ENCODE results near the gene RNF182. TPM values are rescaled to one million over a fixed set of nuclear protein-coding genes. Genes with fewer than 3 reads are reported as not detected.

The RNF182 gene
- total and polyA plus RNA-seq, 10 of the 15 experiments (the other 5 are each of a cell fraction or from before 2014, with no cell fraction given): not detected

- TF ChIP-seq, protein P1, sequence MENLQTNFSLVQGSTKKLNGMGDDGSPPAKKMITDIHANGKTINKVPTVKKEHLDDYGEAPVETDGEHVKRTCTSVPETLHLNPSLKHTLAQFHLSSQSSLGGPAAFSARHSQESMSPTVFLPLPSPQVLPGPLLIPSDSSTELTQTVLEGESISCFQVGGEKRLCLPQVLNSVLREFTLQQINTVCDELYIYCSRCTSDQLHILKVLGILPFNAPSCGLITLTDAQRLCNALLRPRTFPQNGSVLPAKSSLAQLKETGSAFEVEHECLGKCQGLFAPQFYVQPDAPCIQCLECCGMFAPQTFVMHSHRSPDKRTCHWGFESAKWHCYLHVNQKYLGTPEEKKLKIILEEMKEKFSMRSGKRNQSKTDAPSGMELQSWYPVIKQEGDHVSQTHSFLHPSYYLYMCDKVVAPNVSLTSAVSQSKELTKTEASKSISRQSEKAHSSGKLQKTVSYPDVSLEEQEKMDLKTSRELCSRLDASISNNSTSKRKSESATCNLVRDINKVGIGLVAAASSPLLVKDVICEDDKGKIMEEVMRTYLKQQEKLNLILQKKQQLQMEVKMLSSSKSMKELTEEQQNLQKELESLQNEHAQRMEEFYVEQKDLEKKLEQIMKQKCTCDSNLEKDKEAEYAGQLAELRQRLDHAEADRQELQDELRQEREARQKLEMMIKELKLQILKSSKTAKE (IDR thresholded peaks at IDR 0.05; ENCODE audit: low read depth, poor library complexity, severe bottlenecking): no peak
- TF ChIP-seq, protein P2, sequence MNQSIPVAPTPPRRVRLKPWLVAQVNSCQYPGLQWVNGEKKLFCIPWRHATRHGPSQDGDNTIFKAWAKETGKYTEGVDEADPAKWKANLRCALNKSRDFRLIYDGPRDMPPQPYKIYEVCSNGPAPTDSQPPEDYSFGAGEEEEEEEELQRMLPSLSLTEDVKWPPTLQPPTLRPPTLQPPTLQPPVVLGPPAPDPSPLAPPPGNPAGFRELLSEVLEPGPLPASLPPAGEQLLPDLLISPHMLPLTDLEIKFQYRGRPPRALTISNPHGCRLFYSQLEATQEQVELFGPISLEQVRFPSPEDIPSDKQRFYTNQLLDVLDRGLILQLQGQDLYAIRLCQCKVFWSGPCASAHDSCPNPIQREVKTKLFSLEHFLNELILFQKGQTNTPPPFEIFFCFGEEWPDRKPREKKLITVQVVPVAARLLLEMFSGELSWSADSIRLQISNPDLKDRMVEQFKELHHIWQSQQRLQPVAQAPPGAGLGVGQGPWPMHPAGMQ (IDR thresholded peaks at IDR 0.05; ENCODE audit: borderline replicate concordance): no peak
These were observed 39.2 kb upstream of the RNF182 start (continued) for GRCh38 chr6:13885601-13886000.

- Histone ChIP-seq H3K36me3 (ENCODE audit: control insufficient read depth in 2 of 2, insufficient read depth in 2 of 2, low read length in 1 of 2) (no peaks in the 10 kb centered on the region), H3K4me1 (ENCODE audit: control insufficient read depth, insufficient read depth, low read length) (no peaks in the 10 kb centered on the region), H4K20me1 (ENCODE audit: control insufficient read depth, insufficient read depth) (no peaks in the 10 kb centered on the region), H2AFZ (ENCODE audit: control insufficient read depth, low read depth, low read length) (no peak overlapping the region), H3K27ac (ENCODE audit: control insufficient read depth, insufficient read depth) (no peak overlapping the region), H3K9ac (ENCODE audit: control insufficient read depth, insufficient read depth, low read length) (no peak overlapping the region), H3K27me3 (replicated peaks in 1 of 2; ENCODE audit: control insufficient read depth in 2 of 2, insufficient read depth in 2 of 2, low read length in 1 of 2) (no peaks in the 10 kb centered on the region; a peak in 1 of 4 replicates), H3K4me3 (no peak overlapping the region), H3K79me2 (ENCODE audit: control insufficient read depth, insufficient read depth, low read length) (no peaks in the 10 kb centered on the region), H3K9me3 (replicated peaks; ENCODE audit: control insufficient read depth, insufficient read depth, low read length) (no peaks in the 10 kb centered on the region), H3K4me2 (ENCODE audit: control insufficient read depth, insufficient read depth) (no peak overlapping the region)
- ATAC-seq (no peak), FAIRE-seq (no peak), DNase-seq (ENCODE audit: low read depth, low spot score) (no peak)
- RAD21 ChIA-PET (ENCODE audit: unreplicated experiment): no interaction called here
- CTCF ChIA-PET: interaction anchor here (0.6 to 3.2 kb wide), 6 partner anchors 13 to 180 kb away, joined by 3 to 12 read pairs (median 8); no protein-coding TSS in a partner anchor
- WGBS (ENCODE audit: insufficient coverage, insufficient replicate concordance, low lambda C conversion rate, missing lambda C conversion rate): 33% methylated on average over 3 of the region's 3 CpGs
- no TSS peak for BruUV-seq (replicated peaks)
- SMC1A ChIA-PET (ENCODE audit: uncharacterized antibody, unreplicated experiment): interaction anchor here (0.7 to 2.3 kb wide), 2 partner anchors 150 to 180 kb away, joined by 3 to 5 read pairs; no protein-coding TSS in a partner anchor
- in situ Hi-C loops (cut with MboI) (no loop called here), intact Hi-C loops (cut with micrococcal nuclease; ENCODE audit: unreplicated experiment) (loop anchor here (5.0 kb wide), 1 partner anchor 90 kb away; no protein-coding TSS in a partner anchor)
- POLR2A ChIA-PET: no interaction called here
- TF ChIP-seq REST (IDR thresholded peaks at IDR 0.05; ENCODE audit: low read depth, low read length) (no peak), ZNF274 (IDR thresholded peaks at IDR 0.05; ENCODE audit: insufficient read depth, insufficient read length) (no peak), BCLAF1 (IDR thresholded peaks at IDR 0.05) (no peak), KLF5 (IDR thresholded peaks at IDR 0.05; ENCODE audit: partially characterized antibody) (no peak), LARP7 (IDR thresholded peaks at IDR 0.05) (no peak), NFYA (IDR thresholded peaks at IDR 0.05; ENCODE audit: borderline replicate concordance, low read depth, low read length) (no peak), POLR2AphosphoS5 (IDR thresholded peaks at IDR 0.05; ENCODE audit: low read length) (no peak), ESRRA (IDR thresholded peaks at IDR 0.05; ENCODE audit: low read length) (no peak)
- TF ChIP-seq, protein P3, sequence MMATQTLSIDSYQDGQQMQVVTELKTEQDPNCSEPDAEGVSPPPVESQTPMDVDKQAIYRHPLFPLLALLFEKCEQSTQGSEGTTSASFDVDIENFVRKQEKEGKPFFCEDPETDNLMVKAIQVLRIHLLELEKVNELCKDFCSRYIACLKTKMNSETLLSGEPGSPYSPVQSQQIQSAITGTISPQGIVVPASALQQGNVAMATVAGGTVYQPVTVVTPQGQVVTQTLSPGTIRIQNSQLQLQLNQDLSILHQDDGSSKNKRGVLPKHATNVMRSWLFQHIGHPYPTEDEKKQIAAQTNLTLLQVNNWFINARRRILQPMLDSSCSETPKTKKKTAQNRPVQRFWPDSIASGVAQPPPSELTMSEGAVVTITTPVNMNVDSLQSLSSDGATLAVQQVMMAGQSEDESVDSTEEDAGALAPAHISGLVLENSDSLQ (IDR thresholded peaks at IDR 0.05): no peak
These were observed 37.8 kb upstream of the RNF182 start for GRCh38 chr6:13886949-13887348.
